CD4-positive, alpha-beta T cell treated with Interleukin-10 for 1 hour (primary cell): ENCODE data around the gene MT1A.

Source experiments
- DNase-seq: peaks from one replicate; pipeline ENCODE4 v3.0.0-alpha.2; 2020

MT1A gene

GRCh38 chr16:56681939-56682702, 43.7 kb downstream of the MT1A start, which contains the start of gene MT1X:
Gene MT1X, plus strand, starts transcription at chr16:56682470. Its CDS starts 71 bp downstream, at chr16:56682541.
- peak; percentile 90 for DNase-seq

DNA sequence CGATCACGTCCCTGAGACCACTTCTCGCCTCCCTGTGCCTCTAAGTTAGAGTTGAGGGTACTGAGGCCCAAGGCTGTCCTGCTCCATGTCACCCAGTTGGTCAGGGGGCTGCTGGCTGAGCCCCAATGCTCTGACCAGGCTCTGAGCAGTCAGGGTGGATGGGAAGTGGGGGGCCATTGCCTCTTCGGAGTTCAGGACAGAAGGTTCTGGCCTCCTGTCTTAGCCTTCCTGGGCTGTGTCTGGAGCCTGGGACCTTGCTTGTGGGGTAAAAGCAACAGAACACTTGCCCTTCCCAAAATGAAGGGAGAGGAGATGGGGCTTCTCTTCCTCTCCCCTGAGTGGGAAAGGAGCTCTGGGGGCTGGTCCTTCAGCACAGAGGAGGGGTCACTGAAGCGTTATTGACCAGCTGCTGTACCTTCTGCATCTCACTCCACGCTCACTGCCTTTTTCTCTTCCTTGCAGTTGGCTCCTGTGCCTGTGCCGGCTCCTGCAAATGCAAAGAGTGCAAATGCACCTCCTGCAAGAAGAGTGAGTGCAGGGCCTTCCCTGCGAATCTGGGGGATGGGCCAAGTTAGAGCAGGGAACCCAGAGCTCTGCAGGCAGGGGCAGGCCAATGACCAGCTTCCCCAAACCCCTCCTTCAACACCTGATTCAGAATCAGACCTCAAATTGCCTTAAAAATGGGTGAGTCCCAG, 44.4 kb downstream of the MT1A start:
- no peak for DNase-seq

DNA sequence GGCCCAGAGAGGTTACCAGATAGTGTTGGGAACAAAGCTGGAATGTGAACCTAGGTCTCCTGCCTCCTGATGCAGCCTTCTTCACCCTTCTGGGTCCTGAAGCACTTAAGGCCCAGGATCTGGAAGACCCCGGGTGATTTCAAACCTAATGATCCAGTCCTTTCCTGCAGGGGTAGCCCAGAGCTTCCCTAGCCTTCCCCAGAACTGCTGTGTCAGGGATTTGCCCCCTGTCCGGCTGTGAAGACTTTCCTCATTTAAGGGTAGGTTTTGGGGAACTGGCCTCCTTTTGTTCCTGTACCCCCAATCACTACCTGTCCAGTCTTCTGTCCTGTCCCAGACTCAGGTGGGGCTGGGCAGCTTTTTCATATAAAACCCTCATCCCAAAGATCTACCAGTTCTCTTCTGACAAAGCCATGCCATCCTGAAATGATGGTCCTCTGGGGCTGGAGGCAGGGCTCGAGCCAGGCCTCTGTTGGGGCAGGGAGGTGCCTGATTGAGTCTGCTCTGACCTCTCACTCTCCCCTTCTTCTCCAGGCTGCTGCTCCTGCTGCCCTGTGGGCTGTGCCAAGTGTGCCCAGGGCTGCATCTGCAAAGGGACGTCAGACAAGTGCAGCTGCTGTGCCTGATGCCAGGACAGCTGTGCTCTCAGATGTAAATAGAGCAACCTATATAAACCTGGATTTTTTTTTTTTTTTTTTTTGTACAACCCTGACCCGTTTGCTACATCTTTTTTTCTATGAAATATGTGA, 45.1 kb downstream of the MT1A start:
- DNase-seq, result no peak

- DNase-seq, result no peak
Observed at GRCh38 chr16:56684256-56684925, 45.9 kb downstream of the MT1A start.

GRCh38 chr16:56684926-56685590, 46.6 kb downstream of the MT1A start:
- no peak for DNase-seq

GRCh38 chr16:56686758-56687157, 48.3 kb downstream of the MT1A start:
- no peak for DNase-seq

- no peak for DNase-seq
Observed at GRCh38 chr16:56688762-56689161, 50.3 kb downstream of the MT1A start.

GRCh38 chr16:56689171-56689570, 50.7 kb downstream of the MT1A start:
- no peak for DNase-seq
